HEK293 (cell line): ENCODE measurements around the gene TBX15.

ENCODE experiments used
- CTCF ChIA-PET: fragments of 350-600 bp; formaldehyde crosslinking; extraction: SDS; loops from one replicate; lab custom pipeline; 2021; ENCODE audit warnings: antibody characterized with exemption; lab: Yijun Ruan, JAX
- POLR2A ChIA-PET: fragments of 300-600 bp; formaldehyde crosslinking; extraction: SDS; loops from one replicate; lab custom pipeline; 2020; ENCODE audit warnings: antibody characterized with exemption, inconsistent platforms; lab: Yijun Ruan, JAX
- H3K27ac ChIP-seq: fragments of 200-500 bp; sonication (Bioruptor generic); 2 replicates; pipeline ENCODE4 v1.5.1; 2014; ENCODE audit warnings: low read depth, low read length, control low read depth, inconsistent platforms; ENCODE audit errors: extremely low read depth
- H3K36me3 ChIP-seq, 2 experiments: fragments of 200-500 bp in 1 of 2; sonication (Bioruptor generic) in 1 of 2; 1 replicate in 1 of 2; 2 replicates in 1 of 2; pipeline ENCODE4 v1.5.1; 2014 to 2017; ENCODE audit warnings: inconsistent platforms in 2 of 2, low read length in 2 of 2; ENCODE audit not compliant: control insufficient read depth in 2 of 2, insufficient read depth in 1 of 2
- H3K4me1 ChIP-seq: fragments of 200-500 bp; sonication (Bioruptor generic); 2 replicates; pipeline ENCODE4 v1.5.1; 2014; ENCODE audit warnings: mild to moderate bottlenecking, low read length, inconsistent platforms; ENCODE audit not compliant: control insufficient read depth, insufficient read depth
- H3K4me3 ChIP-seq: 2 replicates; pipeline ENCODE4 v1.5.1; 2011; ENCODE audit warnings: low read depth, mild to moderate bottlenecking, control low read depth, low read length, moderate library complexity
- H3K9me3 ChIP-seq: fragments of 200-500 bp; sonication (Bioruptor generic); 2 replicates; pipeline ENCODE4 v1.5.1; 2014; ENCODE audit warnings: low read depth, low read length, inconsistent platforms; ENCODE audit not compliant: control insufficient read depth, insufficient read depth
- KLF1 ChIP-seq: fragments of 450-650 bp; formaldehyde crosslinking; IDR thresholded peaks from 2 replicates; pipeline ENCODE4 v1.5.1; 2016; ENCODE audit warnings: missing biosample characterization, missing genetic modification characterization
- KLF16 ChIP-seq: fragments of 450-650 bp; formaldehyde crosslinking; IDR thresholded peaks from 2 replicates; pipeline ENCODE4 v1.5.1; 2017; ENCODE audit warnings: missing biosample characterization, missing genetic modification characterization
- RBAK ChIP-seq: fragments of 450-650 bp; formaldehyde crosslinking; IDR thresholded peaks from 2 replicates; pipeline ENCODE4 v1.5.1; 2016; ENCODE audit warnings: missing biosample characterization, missing genetic modification characterization
- SP7 ChIP-seq: fragments of 450-650 bp; formaldehyde crosslinking; IDR thresholded peaks from 2 replicates; pipeline ENCODE4 v1.5.1; 2016; ENCODE audit warnings: missing biosample characterization, missing genetic modification characterization
- ZNF19 ChIP-seq: fragments of 450-650 bp; formaldehyde crosslinking; IDR thresholded peaks from 2 replicates; pipeline ENCODE4; 2016; ENCODE audit warnings: missing biosample characterization, missing genetic modification characterization, low read depth
- ZNF266 ChIP-seq: fragments of 450-650 bp; formaldehyde crosslinking; IDR thresholded peaks from 2 replicates; pipeline ENCODE4 v1.5.1; 2016; ENCODE audit warnings: missing biosample characterization, missing genetic modification characterization, low read depth
- ZNF324 ChIP-seq: fragments of 450-650 bp; formaldehyde crosslinking; IDR thresholded peaks from 2 replicates; pipeline ENCODE4 v1.5.1; 2016; ENCODE audit warnings: missing biosample characterization, missing genetic modification characterization
- ZNF416 ChIP-seq: fragments of 450-650 bp; formaldehyde crosslinking; IDR thresholded peaks from 2 replicates; pipeline ENCODE4 v1.5.1; 2016; ENCODE audit warnings: missing biosample characterization, missing genetic modification characterization
- ZNF623 ChIP-seq: fragments of 450-650 bp; formaldehyde crosslinking; IDR thresholded peaks from 2 replicates; pipeline ENCODE4 v1.5.1; 2016; ENCODE audit warnings: missing biosample characterization, missing genetic modification characterization
- TF ChIP-seq, protein P1 (sequence below): fragments of 450-650 bp; formaldehyde crosslinking; IDR thresholded peaks from 2 replicates; pipeline ENCODE4; 2016; ENCODE audit warnings: missing biosample characterization, missing genetic modification characterization
- TF ChIP-seq, protein P2 (sequence below): fragments of 450-650 bp; formaldehyde crosslinking; IDR thresholded peaks from 2 replicates; pipeline ENCODE4 v1.5.1; 2016; ENCODE audit warnings: missing biosample characterization, missing genetic modification characterization

TBX15 gene

DNA sequence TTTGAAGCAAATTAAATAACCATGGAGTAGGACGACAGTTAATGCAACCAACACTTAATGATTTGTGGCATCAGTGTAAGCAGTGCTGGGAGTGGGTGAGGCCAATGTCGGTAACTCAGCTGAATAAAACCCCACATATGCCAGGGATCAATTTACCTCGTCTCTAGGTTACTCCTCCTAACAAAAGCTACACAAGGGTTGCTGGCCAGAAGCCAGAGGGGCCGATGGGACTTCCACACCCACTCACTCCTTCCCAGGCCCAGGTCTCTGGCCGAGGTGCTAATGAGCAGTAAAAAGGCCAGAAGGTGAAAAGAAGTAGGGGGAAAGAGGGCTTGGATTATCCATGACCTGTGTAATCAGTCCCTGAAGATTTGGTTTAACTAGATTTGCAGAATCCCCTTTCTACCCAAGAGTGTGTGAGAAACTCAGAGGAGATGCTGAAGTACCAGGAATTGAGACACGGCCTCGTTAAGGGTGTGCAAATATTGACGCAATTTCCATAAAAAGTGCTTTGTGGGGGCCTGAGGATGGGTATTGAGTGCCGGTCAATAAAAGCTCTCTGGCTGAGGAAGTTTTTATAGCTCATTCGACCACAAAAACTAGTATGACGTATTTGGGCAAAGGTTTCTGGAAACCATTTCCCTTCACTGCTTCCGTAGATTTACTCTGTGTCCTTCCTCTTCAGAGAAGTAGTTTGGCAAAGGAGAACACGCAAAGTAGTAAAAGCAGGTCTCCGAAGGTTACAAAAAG, 145.5 kb downstream of the TBX15 start (continued):
- TF ChIP-seq, protein P1, sequence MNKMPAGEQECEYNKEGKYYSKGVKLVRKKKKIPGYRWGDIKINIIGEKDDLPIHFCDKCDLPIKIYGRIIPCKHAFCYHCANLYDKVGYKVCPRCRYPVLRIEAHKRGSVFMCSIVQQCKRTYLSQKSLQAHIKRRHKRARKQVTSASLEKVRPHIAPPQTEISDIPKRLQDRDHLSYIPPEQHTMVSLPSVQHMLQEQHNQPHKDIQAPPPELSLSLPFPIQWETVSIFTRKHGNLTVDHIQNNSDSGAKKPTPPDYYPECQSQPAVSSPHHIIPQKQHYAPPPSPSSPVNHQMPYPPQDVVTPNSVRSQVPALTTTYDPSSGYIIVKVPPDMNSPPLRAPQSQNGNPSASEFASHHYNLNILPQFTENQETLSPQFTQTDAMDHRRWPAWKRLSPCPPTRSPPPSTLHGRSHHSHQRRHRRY (tag by site-specific recombination): no peak
- no peak for TF ChIP-seq KLF16 (tag by site-specific recombination)
- no peak for TF ChIP-seq SP7

DNA sequence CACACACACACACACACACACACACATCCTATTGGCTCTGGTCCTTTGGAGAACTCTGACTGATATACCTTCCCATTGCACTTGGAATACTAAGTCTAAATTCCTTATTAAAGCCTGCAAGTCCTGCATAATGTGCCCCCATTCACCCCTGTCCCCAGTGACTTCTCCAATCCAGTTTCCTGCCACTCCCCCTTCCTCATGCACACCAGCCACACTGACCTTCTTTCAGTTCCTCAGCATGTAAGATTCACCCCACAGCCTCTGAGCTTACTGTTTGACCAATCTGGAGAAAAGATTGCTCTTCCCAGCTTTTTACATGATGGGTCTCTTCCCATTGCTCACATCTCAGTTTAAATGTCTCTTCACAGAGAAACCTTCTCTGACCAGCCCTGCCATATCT, 146.6 kb downstream of the TBX15 start:
- TF ChIP-seq ZNF19 (tag by site-specific recombination): no peak
- TF ChIP-seq, protein P2, sequence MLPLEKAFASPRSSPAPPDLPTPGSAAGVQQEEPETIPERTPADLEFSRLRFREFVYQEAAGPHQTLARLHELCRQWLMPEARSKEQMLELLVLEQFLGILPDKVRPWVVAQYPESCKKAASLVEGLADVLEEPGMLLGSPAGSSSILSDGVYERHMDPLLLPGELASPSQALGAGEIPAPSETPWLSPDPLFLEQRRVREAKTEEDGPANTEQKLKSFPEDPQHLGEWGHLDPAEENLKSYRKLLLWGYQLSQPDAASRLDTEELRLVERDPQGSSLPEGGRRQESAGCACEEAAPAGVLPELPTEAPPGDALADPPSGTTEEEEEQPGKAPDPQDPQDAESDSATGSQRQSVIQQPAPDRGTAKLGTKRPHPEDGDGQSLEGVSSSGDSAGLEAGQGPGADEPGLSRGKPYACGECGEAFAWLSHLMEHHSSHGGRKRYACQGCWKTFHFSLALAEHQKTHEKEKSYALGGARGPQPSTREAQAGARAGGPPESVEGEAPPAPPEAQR: no peak
- TF ChIP-seq ZNF324 (tag by site-specific recombination): no peak
- TF ChIP-seq ZNF266: no peak
- no peak for TF ChIP-seq ZNF623 (tag by site-specific recombination)
- no peak for TF ChIP-seq RBAK (tag by site-specific recombination)
- no peak for TF ChIP-seq ZNF416 (tag by site-specific recombination)
- no peak for TF ChIP-seq KLF1 (tag by site-specific recombination)
- Histone ChIP-seq H3K36me3 (no peaks in the 10 kb centered on the region), H3K4me3 (no peak overlapping the region), H3K4me1 (peaks cover 3% of the 10 kb centered on the region; the same call in 1 of the 2 replicates), H3K27ac (no peak overlapping the region), H3K9me3 (no peaks in the 10 kb centered on the region)
- ChIA-PET CTCF (interaction anchor here (0.6 to 0.7 kb wide), 2 partner anchors 39 to 450 kb away, joined by 4 read pairs; no protein-coding TSS in a partner anchor), POLR2A (no interaction called here)
